Activated CD4-positive, alpha-beta T cell treated with anti-CD3 and anti-CD28 coated beads, Interleukin-2, Interleukin-4, amounts not matched to agents 100 ng/mL and 50 ng/mL, durations not matched to agents 16 hours and 8 hours (primary cell): ENCODE measurements around the gene TCEA3.

Experiments
- DNase-seq: peaks from one replicate; pipeline ENCODE4 v3.0.0-alpha.2; 2020; ENCODE audit warnings: low spot score

The TCEA3 gene

DNA sequence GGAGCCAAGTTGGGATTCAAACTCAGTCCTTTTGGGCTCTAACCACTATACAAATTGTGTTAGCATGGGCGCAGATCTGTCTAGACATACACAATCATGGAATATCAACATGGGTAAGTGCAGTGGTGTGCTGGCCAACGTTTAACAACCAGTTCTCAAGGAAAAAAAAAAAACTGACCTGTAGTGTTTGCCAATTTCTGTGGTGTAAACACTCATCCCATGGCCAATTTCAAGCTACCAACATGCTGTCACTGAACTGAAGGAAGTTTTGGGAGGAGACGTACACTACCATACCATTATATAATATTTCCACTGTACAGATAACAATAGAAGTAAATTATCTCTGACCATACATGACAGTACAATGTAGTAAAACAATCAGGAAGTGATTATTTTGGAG, 3.2 kb downstream of the TCEA3 start:
- DNase-seq, result no peak

DNA sequence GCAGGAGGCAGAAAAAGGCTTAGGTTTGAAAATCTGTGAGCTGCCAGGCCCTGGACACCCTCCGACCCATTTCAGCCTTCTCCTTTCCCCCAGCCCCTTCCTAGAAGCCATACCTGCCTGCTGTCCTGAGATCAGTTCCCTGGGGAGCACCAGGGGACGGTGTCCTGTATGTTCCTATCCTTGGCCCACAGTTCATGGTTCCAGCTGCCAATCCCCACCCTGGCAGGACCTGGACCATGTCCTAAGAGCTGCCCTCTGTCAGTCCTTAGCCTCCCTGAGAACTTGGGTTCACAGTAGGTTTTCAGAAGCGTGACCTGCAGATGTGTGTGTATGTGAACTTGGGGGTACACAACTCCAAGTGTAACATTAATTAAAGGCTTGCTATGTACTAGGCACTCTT, 3.8 kb downstream of the TCEA3 start:
- no peak for DNase-seq

DNA sequence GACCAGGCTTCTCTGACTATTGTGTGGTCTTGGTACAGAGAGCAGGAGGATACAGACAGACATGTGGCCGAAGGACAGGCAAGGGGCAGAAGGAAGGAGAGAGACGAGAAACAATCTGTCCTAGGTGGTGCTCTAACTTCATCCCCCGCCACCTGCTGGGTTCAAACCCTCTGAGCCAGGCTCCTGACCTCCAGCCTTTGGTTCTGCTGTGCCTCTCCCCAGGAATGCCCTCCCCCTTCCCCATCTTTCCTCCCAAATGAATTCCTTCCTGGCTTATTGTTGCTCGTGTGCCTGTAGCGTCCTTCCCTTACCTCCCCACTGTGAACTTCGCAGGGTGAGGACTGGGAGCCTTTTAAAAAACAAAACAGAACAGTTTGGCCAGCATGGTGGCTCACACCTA, 5.4 kb downstream of the TCEA3 start:
- no peak for DNase-seq

DNA sequence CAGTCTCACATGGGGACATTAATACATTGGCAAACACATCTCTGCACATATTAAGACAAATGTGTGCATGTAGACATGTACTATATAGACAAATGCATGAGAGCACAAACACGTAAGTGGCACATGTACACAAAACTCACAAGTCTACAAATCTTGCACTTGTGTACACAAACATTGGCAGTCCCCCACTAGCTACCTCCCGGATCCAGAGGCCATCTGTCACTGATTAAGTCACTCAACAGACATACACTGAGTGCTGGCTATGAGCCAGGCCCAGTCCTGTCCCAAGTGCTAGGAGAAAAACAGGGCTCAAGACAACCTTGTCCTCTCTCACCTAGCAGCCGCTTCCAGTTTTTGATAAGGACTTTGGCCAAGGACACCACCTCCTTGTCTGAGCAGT, 7.0 kb downstream of the TCEA3 start:
- no peak for DNase-seq

DNA sequence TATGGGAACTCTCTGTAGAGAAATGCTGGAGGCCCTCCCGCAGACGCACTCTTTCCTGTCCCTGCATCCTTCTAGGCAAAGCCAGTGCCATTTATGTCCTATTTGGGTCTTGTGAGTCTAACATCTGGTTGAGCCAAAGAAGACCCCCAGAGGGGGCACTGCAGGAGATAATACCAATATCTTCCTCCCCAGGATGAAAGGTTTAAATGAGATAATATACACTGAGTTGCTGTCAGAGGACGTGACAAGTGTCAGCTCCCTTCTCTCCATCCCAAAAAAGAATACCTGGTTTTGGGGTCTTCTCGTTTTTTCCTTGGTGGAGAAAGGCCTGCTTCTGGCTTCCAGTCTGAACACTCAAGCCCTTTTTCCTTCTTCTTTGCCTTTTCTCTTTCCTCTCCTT, 7.6 kb downstream of the TCEA3 start:
- no peak for DNase-seq

DNA sequence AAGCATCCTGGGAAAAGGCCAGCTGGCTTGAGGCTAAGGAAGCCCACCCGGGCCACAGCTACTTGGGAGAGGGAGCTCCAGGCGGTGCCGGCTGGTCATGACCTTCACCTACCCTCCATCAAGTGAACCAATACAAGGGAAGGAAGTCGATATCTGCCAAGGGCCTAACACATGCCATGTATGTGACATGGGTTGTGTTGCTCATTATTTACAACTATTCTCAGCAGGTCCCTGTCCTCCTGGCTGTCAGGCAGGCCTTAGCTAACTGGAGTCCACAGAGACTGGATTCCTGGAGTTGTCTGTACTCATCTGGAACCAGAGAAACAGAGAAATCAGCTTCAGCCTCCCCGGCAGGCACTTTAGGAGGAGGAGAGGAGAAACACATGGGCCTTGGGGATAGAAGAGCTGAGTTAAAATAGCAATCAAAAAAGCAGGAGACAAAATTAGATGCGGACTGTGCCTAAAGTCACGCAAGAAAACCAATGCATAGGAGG, 15.7 kb downstream of the TCEA3 start:
- no peak for DNase-seq

DNA sequence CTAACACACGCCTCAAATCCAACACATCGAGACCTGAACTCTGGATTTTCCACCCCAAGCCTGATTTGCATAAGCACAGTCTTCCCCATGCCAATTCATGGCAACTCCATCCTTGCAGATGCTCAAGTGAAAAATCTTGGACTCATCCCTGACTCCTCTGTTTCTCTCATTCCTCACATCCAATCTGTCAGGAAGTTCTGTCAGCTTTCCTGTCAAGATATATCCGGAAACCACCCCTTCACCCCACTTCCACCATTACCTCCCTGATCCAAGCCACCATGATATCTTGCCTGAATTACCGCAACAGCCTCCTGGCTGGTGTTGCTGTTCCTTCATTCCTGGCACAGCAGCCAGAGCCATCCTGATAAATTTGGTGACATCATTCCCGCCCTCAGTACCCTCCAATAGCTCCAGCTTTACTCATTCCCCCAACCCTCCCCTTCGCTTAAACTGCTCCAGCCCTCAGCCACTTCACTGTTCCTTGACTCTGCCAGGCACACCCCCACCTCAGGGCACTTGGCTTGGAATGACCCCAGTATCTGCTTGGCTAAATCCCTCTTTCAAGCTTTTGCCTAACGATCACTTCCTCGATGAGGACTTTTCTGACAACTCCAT, 17.4 kb downstream of the TCEA3 start:
- no peak for DNase-seq

DNA sequence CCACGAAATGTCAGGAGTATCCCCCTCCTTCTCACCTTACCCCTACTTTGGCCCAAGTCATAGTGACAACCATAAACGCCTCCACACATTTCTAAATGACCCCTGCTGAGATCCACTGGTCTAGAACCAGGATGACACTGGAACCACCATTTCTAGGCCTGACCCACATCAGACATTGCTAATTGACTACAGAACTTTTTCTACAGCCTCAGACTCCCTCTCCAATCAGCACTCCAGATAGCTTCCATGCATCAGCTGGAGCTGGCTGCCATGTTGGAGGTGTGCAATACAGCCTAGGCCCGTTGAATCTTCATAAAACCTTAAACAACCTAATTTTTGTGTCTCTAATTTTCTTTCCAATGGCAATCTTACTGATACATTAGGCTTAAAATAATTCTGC, 18.6 kb downstream of the TCEA3 start:
- DNase-seq, result no peak

DNA sequence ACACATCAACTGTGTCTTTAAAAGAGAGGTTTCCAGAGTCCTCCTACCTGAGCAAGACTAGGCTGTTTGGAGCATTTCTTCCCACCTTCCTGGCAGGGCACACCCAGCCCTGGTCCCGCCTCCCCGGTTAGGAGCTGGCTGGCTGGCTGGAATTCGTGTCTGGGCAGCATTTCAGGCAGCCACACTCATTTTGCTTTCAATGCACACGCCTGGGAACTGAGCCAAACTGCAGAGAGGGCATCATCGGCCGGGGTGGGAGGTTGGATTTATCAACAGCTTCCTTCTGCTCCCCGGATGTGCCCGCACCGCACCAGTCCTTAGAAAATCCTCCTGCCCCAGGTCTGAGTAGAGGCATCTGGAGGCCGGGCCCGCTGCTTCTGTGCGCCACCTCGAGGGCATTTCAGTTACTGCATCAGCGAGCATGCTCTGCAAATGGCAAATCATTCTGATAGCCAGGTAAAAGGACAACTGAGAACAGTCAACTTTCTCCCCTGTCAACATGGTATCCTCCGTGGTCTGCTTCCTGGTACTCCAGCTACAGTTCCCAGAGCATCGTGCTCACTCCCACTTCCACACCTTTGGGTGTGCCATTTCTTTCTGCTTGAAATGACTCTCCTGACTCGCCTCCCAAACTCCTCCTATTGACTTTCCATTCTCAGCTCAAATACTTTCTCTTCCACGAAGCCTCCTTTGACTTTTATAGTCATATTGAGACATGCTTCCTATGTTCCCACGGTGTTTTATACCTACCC, 20.6 kb downstream of the TCEA3 start:
- DNase-seq, result peak; percentile 84

DNA sequence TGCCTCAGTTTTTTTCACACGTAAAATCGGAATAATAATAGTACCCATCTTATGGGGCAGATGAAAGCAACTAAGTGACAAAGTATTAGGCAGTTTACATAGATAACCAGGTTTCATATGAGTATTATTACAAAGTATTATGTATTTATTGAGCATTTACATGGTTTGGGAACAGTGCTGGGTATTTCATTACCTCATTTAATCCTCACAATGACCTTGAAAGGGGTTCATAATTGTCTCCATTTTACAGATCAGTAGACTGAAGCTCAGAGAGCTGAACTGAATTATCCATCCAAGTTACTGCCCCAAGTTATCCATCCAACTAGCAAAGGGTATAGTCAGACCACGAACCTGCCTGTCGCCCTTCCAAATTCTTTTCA, 21.2 kb downstream of the TCEA3 start:
- DNase-seq, result no peak

DNA sequence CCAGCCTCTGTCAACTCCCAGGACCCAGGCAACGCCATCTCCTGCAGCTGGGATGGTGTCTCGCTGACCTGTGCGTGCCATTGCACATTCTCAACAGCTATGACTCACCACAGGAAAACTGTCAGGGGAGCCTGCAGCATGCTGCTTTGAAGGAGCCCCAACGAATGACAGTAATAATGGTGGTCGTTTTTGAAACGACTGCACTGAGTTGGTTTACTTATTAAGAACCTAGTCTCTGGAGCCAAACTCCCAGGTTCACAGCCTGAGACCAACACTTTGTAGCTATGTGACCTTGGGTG, 21.6 kb downstream of the TCEA3 start:
- DNase-seq, result no peak

DNA sequence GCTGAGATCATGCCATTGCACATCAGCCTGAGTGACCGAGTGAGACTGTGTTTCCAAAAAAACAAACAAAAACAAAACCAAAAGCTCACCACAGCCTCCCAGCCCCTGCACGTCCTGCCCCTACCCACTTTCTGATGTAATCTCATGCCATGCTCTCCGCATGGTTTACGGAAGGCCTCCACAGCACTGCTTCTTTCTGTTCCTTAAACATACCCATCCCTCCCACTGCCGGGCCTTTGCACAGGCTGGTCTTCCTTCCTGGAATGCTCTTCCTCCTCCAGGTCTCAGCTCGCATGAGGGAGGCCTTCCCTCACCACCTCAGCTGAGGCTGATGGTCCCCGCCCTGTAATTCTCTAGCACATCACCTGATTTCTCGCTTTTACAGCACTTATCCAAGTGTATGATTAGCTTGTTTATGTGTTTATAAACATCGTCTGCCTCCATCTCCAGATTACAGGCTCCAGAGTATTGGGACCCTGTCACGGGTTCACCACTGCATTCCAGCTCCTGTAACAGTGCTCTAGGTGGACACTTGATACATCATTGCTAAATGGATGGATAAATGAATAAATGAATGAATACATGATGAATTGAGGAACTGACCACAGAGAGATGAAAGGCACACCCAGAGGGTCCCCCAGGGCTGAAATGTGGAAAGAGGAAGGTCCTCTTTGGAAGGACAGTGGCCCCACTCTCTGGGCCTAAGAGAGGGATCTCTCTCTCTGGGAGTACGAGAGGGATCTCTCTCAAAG, 22.1 kb downstream of the TCEA3 start:
- no peak for DNase-seq

DNA sequence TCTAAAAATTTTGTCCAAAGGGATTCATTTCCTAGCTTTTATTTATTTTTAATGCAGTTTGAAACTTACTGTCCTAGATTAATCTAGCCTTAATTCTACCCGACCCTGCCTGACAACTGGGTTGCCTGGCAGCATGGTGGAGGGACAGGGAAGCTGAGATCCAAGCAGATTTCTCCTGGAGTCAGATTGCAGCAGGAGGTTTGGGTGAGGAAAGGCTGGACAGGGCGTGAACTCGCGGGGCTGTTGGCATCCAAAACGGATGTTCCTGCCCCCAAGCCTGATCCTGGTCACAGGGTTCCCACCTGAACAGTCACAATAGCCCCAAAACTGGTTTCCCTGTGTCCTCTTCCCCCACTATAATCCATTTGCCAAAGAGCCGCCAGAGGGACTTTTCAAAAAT, 23.2 kb downstream of the TCEA3 start:
- DNase-seq, result no peak

DNA sequence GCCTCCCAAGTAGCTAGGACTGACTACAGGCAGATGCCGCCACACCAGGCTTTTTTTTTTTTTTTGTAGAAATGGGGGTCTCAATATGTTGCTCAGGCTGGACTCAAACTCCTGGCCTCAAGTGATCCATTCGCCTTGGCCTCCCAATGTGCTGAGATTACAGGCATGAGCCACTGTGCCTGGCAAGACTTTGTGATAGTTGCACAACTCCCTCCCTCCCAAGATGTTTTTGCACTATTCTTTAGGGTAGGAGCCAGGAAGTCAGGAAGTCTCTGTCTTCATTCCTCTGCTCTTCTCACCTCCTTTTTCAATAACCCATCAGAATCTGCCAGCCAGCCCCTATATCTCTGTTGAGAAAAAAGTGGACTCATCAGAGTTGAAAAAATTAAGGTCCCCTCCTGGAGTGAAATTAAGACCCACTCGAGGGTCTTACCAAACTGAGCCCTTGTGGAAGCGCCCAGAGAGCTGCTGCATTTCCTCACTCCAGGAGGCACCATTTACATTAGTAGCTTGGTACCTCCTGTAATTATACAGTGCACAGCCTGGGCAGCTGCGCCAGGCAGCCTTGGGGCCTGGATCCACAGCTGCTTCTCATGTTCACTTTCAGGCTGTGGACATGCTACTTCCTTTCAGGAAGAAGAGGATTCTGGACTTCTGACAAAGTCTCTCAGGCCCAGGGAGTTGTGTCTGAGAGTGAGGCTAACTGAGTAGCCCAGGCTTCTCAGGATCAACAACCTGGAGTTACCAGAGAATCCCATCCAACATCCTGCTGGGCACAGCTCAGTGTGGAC, 24.0 kb downstream of the TCEA3 start:
- no peak for DNase-seq

DNA sequence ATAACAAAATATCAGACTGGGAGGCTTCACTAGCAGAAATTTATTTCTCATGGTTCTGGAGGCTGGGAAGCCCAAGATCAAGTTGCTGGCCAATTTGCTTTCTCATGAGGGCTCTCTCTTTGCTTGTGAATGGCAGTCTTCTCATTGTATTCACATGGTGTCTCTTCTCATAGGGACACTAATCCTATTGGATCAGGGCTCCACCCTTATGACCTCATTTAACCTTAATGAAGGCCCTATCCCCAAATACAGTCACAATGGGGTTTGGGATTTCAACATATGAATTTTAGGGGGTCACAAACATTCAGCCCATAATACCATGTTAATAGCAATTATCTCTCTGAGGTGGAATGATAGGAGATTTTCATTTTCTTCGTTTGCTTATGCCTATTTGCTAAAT, 25.3 kb downstream of the TCEA3 start:
- no peak for DNase-seq

DNA sequence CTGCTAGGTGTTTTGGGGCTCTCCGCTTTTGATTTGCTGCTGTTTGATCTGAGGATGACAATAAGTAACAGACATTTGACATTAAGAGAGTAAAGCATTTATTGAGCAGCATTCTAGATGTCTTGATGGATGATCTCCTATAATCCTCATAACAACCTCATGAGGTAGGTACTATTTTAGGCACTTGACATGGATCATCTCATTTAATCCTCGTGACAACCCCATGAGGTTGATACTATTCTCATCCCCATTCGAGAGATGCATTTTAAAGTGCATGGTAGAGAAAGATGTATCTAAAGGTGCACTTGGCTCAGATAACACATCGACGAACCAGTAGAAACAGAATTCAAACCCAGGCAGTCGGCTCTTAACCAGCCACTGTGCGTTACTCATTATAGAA, 26.6 kb downstream of the TCEA3 start:
- DNase-seq, result no peak

DNA sequence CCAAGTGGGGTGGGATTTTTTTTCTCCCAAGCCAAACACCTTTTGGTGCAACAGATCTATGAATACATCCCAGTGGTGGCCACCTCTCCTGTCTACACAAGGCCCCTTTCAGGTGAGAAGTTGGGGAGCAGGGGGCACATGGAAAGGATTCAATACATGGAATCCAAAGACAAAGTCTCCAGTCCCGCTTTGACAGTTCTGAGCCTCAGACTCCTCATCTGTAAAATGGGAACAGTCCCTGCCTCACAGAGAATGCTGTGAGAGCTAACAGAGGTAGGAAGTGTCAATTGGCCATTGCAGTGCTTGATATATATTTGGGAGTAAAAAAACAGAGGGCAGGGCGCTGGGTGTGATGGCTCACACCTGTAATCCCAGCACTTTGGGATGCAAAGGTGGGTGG, 28.2 kb downstream of the TCEA3 start:
- no peak for DNase-seq

DNA sequence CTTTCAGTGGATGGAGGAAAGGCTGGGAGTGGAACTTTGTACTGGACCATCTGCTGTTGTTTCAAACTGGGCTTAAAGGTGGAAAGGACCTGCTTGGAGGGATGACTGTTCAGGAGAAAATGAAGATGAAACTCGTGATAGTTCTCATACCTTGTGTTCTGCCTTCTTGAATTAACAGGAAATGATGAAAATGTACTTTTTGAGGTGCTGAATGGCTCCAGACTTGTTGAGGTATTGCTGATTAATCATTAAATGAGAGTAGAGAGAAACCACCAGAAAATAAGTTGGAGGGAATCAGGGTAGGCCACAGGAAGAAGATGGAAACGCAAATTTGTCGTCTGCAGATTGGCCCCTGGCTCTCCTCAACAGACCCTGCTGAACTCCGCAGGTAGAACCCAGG, 28.7 kb downstream of the TCEA3 start:
- no peak for DNase-seq

DNA sequence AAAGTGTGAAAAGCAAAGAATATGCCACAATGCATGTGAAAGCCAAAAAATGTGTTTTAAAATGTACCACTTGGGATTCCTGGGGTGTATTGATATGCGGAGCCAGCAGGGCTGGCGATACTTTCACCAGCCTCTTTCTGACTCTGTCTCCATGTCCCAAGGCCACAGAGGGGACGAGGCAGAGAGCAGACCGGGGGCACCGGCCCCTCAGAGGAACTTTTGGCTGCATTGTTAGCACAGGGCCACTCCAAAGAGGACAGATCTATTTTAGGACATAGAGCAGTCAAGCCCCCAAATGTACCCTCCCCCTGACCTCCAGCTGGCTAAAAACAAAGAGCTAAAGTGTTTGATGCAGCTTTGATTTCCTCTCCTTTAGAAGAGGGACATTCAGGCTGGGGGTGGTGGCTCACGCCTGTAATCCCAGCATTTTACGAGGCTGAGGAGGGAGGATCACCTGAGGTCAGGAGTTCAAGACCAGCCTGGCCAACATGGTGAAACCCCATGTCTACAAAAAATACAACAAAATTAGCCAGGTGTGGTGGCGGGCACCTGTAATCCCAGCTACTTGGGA, 29.3 kb downstream of the TCEA3 start:
- DNase-seq, result no peak

DNA sequence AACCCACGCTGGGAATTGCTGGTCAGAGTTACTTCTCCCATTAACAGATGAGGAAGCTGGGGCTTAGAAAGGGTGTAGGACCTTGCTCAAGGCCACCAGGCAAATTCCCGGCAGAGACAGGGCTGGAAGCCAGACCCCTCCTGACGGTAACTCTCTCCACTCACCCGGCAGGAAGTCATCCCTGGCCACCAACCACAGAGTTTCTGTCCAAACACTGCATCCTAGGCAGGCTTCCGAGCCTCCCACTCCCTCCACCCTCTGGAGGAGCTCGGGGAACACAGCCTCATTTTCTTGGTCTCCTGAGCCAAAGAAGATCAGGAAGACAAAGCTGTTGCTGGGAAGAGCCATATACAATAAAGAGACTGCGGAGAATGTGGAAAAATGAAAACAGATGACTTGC, 29.9 kb downstream of the TCEA3 start:
- no peak for DNase-seq

DNA sequence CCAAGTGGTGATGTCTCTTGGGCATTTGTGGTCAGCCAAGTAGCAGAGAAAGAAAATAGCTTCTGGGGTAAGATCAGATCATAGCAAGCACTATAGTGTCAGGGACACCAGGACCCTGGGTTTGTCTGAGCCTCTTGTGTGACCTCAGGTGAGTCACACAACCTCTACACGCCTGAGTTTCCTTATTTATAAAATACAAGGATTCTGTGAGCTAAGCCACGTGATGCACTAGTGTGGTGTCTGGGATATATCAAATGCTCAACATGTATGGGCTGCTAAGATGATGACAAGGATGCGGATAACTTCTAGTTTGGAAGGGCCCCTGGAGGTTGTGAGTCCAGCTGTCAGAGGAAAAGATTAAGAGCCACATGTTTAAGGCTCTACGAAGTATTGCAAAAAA, 30.4 kb downstream of the TCEA3 start:
- no peak for DNase-seq

DNA sequence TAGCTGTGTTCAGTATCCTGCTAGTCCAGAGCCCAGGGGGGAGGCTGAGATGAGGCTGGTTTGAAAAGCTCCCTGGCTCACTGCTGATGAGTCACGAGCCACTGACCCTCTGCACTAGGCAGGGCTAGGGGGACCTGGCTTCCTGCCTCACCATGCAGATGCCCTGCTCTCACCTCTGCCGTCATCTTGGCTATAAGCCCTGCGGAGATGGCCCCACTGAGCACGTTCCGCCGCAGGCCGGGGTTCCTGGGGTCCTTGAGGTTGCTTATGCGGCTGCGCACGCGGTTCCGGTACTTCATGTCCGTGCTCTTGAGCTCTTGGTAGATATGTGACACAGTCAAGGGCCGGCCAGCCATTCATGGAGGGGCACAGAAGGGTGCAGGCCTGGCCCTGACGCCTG, 30.8 kb downstream of the TCEA3 start:
- DNase-seq, result no peak
